ENCODE results near the gene SNAP29.

SNAP29 gene

DNA sequence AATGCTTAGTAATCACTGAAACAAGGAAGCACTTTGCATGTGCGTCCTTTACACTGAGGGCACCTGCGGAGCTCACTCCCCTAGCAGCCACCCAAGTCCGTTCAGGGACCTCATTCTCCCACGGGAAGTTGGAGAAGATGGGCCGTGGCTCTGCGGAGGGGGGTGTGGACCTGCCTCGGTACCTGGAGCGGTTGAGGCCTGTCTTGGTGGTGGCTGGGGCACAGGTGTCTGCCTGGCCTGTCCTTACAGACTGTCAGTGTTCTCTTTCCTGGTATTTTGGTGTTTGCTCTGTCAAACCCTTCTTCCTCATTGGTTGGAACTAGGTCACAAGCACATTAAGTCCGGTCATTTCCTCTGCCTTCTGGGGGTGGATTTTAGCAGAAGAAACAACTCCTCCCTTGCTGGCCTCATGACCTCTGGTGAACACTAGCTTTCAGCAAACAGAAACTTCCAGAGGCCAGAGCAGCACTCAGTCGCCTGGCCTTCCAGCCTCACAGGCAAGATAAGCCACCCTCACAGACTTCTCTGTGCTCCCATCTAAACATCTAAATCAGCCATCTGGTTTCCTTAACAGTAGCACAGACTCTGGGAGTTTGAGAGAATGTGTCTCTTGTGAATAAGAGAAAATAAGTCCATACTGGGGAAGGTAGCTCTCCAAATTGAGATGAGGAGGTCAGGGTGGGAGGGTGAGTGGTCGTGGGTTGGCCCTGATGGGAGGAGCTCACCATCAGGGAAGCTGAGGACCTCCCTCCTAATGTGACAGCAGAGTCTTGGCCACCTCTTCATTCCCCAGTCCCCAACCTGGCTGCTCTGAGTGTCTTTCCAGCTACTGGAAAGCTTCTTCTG is 8.6 kb downstream of the SNAP29 start:
- H4K8ac ChIP-seq (ENCODE audit: low read length) = peak overlapping the region; percentile 76

DNA sequence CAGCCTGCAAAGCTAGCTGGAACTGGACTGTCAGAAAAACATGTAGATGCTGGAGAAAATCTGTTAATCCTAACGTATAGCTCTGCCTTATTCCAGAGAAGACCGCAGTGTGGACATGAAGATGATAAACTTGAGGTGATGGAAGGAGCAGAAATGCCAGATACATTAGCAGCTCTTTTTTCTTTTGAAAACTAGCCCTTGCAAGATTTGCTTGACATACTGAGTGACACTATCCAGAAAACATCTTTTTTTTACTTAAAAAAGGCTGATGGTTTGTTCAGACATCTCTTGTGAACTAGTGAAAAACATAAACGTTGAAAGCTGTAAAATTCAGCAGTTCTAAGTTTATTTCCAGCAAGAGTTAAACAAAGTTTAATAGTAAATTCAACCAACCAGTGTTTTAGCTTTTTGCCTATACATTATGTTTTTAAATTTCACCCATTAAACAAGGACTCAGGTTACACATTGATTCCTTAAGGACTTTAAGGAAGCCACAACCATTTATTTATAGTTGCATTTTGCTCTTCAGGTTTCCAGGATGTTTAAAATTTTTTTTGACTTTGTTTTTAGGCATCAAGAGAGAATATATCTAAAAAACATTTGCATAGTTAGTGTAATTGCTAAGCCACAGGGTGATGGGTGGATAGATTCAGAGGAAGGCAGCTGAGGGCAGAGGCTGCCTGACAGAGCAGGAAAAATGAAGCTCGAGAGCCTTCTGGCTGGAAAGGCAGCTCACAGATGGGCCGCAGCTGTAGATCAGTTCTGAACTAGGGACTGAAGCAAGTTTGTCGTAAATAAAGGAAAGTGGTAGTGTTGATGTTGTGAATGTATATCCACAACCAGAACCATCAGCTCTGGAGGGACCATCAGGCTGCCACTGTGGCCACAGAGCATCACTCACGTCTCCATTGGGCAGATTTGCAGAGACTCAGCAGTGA is 9.5 kb downstream of the SNAP29 start:
- Histone ChIP-seq H3K9ac (ENCODE audit: low read length) (peak overlapping the region; percentile 28), H3K27me3 (ENCODE audit: control insufficient read depth in 1 of 2, insufficient read depth in 1 of 2, low read length in 2 of 2) (no peaks in the 10 kb centered on the region), H2BK120ac (ENCODE audit: low read depth, low read length) (no peak overlapping the region), H3K4me2 (ENCODE audit: low read length, poor library complexity, severe bottlenecking) (no peak overlapping the region), H3K36me3 (ENCODE audit: control insufficient read depth in 1 of 2, insufficient read depth in 2 of 2, low read depth in 1 of 2, low read length in 2 of 2) (peaks cover 38 to 43% of the 10 kb centered on the region in 2 experiments), H4K8ac (ENCODE audit: low read length) (no peak overlapping the region), H3K27ac (ENCODE audit: low read length, poor library complexity, severe bottlenecking) (no peak overlapping the region), H2BK15ac (ENCODE audit: low read depth, poor library complexity, severe bottlenecking) (no peak overlapping the region), H2AK5ac (ENCODE audit: low read length, severe bottlenecking) (no peak overlapping the region), H2BK12ac (ENCODE audit: low read length in 2 of 2) (peak overlapping the region in 1 of 2 experiments; percentile 74), H2AFZ (ENCODE audit: low read depth, low read length) (no peak overlapping the region), H3K4ac (ENCODE audit: low read depth in 1 of 2, low read length in 2 of 2) (peak overlapping the region in 1 of 2 experiments; percentile 54), H3K14ac (ENCODE audit: low read length in 2 of 2) (peak overlapping the region in 1 of 2 experiments; percentile 61), H3K18ac (ENCODE audit: low read depth in 1 of 2, low read length in 2 of 2) (peak overlapping the region; percentile 53 to 86), H3K9me3 (ENCODE audit: control insufficient read depth, low read length) (no peaks in the 10 kb centered on the region), H3K4me3 (ENCODE audit: insufficient read depth in 1 of 2, low read depth in 1 of 2, low read length in 2 of 2) (no peak overlapping the region), H3K4me1 (ENCODE audit: control insufficient read depth, insufficient read depth, low read depth, low read length) (peaks cover 7% of the 10 kb centered on the region), H3K23ac (ENCODE audit: low read length in 2 of 2) (no peak overlapping the region), H4K91ac (ENCODE audit: low read length) (no peak overlapping the region), H2BK5ac (ENCODE audit: low read depth, low read length, poor library complexity, severe bottlenecking) (no peak overlapping the region), H3K79me1 (replicated peaks; ENCODE audit: low read length, poor library complexity, severe bottlenecking) (peaks cover 38% of the 10 kb centered on the region)
- 61% methylated on average over 6 of the region's 7 CpGs for WGBS
- DNase-seq = peak; percentile 30

More for the DNA sequence above, 8.6 kb downstream of the SNAP29 start:
- H2BK12ac ChIP-seq (ENCODE audit: low read length in 2 of 2) = peak overlapping the region; percentile 23 to 74
- peaks cover 32 to 47% of the 10 kb centered on the region in 2 experiments for H3K36me3 ChIP-seq (ENCODE audit: control insufficient read depth in 1 of 2, insufficient read depth in 2 of 2, low read depth in 1 of 2, low read length in 2 of 2)
- H3K14ac ChIP-seq (ENCODE audit: low read length in 2 of 2) = peak overlapping the region in 1 of 2 experiments; percentile 56
- peak overlapping the region; percentile 29 for H2BK120ac ChIP-seq (ENCODE audit: low read depth, low read length)
- peak overlapping the region; percentile 20 for H2AFZ ChIP-seq (ENCODE audit: low read depth, low read length)
- no peak overlapping the region for H2AK5ac ChIP-seq (ENCODE audit: low read length, severe bottlenecking)
- H3K4ac ChIP-seq (ENCODE audit: low read depth in 1 of 2, low read length in 2 of 2) = peak overlapping the region; percentile 36 to 54
- H3K27ac ChIP-seq (ENCODE audit: low read length, poor library complexity, severe bottlenecking) = no peak overlapping the region
- peak overlapping the region; percentile 28 for H3K9ac ChIP-seq (ENCODE audit: low read length)
- H3K27me3 ChIP-seq (ENCODE audit: control insufficient read depth in 1 of 2, insufficient read depth in 1 of 2, low read length in 2 of 2) = no peaks in the 10 kb centered on the region
- DNase-seq = peak; percentile 82
- H2BK5ac ChIP-seq (ENCODE audit: low read depth, low read length, poor library complexity, severe bottlenecking) = no peak overlapping the region
- H3K18ac ChIP-seq (ENCODE audit: low read depth in 1 of 2, low read length in 2 of 2) = peak overlapping the region; percentile 53 to 86
- H3K4me1 ChIP-seq (ENCODE audit: control insufficient read depth, insufficient read depth, low read depth, low read length) = peaks cover 7% of the 10 kb centered on the region
- H3K79me1 ChIP-seq (replicated peaks; ENCODE audit: low read length, poor library complexity, severe bottlenecking) = peaks cover 42% of the 10 kb centered on the region
- no peak overlapping the region for H3K4me3 ChIP-seq (ENCODE audit: insufficient read depth in 1 of 2, low read depth in 1 of 2, low read length in 2 of 2)
- WGBS = 85% methylated on average over 7 of the region's 11 CpGs
- no peaks in the 10 kb centered on the region for H3K9me3 ChIP-seq (ENCODE audit: control insufficient read depth, low read length)
- H4K91ac ChIP-seq (ENCODE audit: low read length) = peak overlapping the region; percentile 54
- H2BK15ac ChIP-seq (ENCODE audit: low read depth, poor library complexity, severe bottlenecking) = no peak overlapping the region
- H3K23ac ChIP-seq (ENCODE audit: low read length in 2 of 2) = peak overlapping the region in 1 of 2 experiments; percentile 1
- no peak overlapping the region for H3K4me2 ChIP-seq (ENCODE audit: low read length, poor library complexity, severe bottlenecking)

DNA sequence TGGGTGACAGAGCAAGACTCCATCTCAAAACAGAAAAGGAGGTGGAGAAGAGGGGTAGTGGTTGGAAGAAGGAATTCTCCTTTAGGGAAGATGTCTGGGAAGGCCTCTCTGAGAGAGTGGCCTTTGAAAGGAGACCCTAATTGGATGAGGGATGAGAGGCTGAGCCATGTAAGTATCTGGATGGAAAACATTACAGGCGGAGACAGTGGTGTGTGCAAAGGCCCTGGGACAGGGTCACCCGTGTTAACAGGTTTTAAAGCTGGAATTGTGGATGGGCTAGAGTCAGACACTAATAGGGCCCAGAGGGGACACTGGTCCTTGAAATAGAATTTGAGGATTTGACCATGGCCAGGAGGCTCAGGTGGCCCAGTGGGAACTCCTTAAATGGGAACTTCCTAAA is 10.4 kb downstream of the SNAP29 start:
- H3K79me1 ChIP-seq (replicated peaks; ENCODE audit: low read length, poor library complexity, severe bottlenecking) = peaks cover 35% of the 10 kb centered on the region
- H3K4ac ChIP-seq (ENCODE audit: low read depth in 1 of 2, low read length in 2 of 2) = no peak overlapping the region
- H2AK5ac ChIP-seq (ENCODE audit: low read length, severe bottlenecking) = no peak overlapping the region
- no peak overlapping the region for H3K27ac ChIP-seq (ENCODE audit: low read length, poor library complexity, severe bottlenecking)
- H3K27me3 ChIP-seq (ENCODE audit: control insufficient read depth in 1 of 2, insufficient read depth in 1 of 2, low read length in 2 of 2) = no peaks in the 10 kb centered on the region
- H3K36me3 ChIP-seq (ENCODE audit: control insufficient read depth in 1 of 2, insufficient read depth in 2 of 2, low read depth in 1 of 2, low read length in 2 of 2) = peaks cover 42 to 43% of the 10 kb centered on the region in 2 experiments
- no peak overlapping the region for H2BK15ac ChIP-seq (ENCODE audit: low read depth, poor library complexity, severe bottlenecking)
- peaks cover 7% of the 10 kb centered on the region for H3K4me1 ChIP-seq (ENCODE audit: control insufficient read depth, insufficient read depth, low read depth, low read length)
- H3K4me3 ChIP-seq (ENCODE audit: insufficient read depth in 1 of 2, low read depth in 1 of 2, low read length in 2 of 2) = no peak overlapping the region
- H3K4me2 ChIP-seq (ENCODE audit: low read length, poor library complexity, severe bottlenecking) = no peak overlapping the region
- H2BK120ac ChIP-seq (ENCODE audit: low read depth, low read length) = no peak overlapping the region
- 98% methylated on average over 2 of the region's 2 CpGs for WGBS
- H3K9me3 ChIP-seq (ENCODE audit: control insufficient read depth, low read length) = no peaks in the 10 kb centered on the region
- H3K23ac ChIP-seq (ENCODE audit: low read length in 2 of 2) = no peak overlapping the region
- no peak overlapping the region for H2BK5ac ChIP-seq (ENCODE audit: low read depth, low read length, poor library complexity, severe bottlenecking)
- H2AFZ ChIP-seq (ENCODE audit: low read depth, low read length) = no peak overlapping the region
- no peak for DNase-seq
- no peak overlapping the region for H4K8ac ChIP-seq (ENCODE audit: low read length)
- no peak overlapping the region for H2BK12ac ChIP-seq (ENCODE audit: low read length in 2 of 2)
- H3K14ac ChIP-seq (ENCODE audit: low read length in 2 of 2) = no peak overlapping the region
- H4K91ac ChIP-seq (ENCODE audit: low read length) = no peak overlapping the region
- no peak overlapping the region for H3K9ac ChIP-seq (ENCODE audit: low read length)
- H3K18ac ChIP-seq (ENCODE audit: low read depth in 1 of 2, low read length in 2 of 2) = no peak overlapping the region

DNA sequence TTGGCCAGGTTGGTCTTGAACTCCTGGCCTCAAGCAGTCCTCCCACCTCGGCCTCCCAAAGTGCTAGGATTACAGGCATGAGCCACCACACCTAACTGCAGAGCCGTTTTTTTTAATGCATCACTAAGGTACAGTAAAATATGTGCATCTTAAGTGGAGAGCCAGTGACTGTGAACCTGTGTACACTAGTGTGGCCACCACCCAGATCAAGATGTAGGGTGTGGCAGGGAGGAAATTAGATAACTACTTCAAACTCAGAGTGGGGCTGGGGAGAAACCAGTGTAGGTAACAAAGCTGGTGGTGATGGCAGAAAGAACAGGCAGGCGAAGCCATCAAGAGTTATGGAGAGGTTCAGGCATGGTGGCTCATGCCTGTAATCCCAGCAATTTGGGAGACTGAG is 14.4 kb downstream of the SNAP29 start:
- no peak overlapping the region for H4K8ac ChIP-seq (ENCODE audit: low read length)
- no peak overlapping the region for H3K4ac ChIP-seq (ENCODE audit: low read depth in 1 of 2, low read length in 2 of 2)
- no peak overlapping the region for H3K18ac ChIP-seq (ENCODE audit: low read depth in 1 of 2, low read length in 2 of 2)
- no peaks in the 10 kb centered on the region for H3K4me1 ChIP-seq (ENCODE audit: control insufficient read depth, insufficient read depth, low read depth, low read length)
- no peak overlapping the region for H2BK5ac ChIP-seq (ENCODE audit: low read depth, low read length, poor library complexity, severe bottlenecking)
- H3K79me1 ChIP-seq (replicated peaks; ENCODE audit: low read length, poor library complexity, severe bottlenecking) = peaks cover 14% of the 10 kb centered on the region
- H2BK15ac ChIP-seq (ENCODE audit: low read depth, poor library complexity, severe bottlenecking) = no peak overlapping the region
- H3K27ac ChIP-seq (ENCODE audit: low read length, poor library complexity, severe bottlenecking) = no peak overlapping the region
- H2BK120ac ChIP-seq (ENCODE audit: low read depth, low read length) = no peak overlapping the region
- no peak overlapping the region for H4K91ac ChIP-seq (ENCODE audit: low read length)
- H3K9me3 ChIP-seq (ENCODE audit: control insufficient read depth, low read length) = no peaks in the 10 kb centered on the region
- H3K36me3 ChIP-seq (ENCODE audit: control insufficient read depth in 1 of 2, insufficient read depth in 2 of 2, low read depth in 1 of 2, low read length in 2 of 2) = peaks cover 41 to 52% of the 10 kb centered on the region in 2 experiments
- H3K4me3 ChIP-seq (ENCODE audit: insufficient read depth in 1 of 2, low read depth in 1 of 2, low read length in 2 of 2) = no peak overlapping the region
- H3K27me3 ChIP-seq (ENCODE audit: control insufficient read depth in 1 of 2, insufficient read depth in 1 of 2, low read length in 2 of 2) = no peaks in the 10 kb centered on the region
- no peak for DNase-seq
- 98% methylated on average over 3 of the region's 3 CpGs for WGBS
- H2BK12ac ChIP-seq (ENCODE audit: low read length in 2 of 2) = no peak overlapping the region
- no peak overlapping the region for H3K9ac ChIP-seq (ENCODE audit: low read length)
- H2AFZ ChIP-seq (ENCODE audit: low read depth, low read length) = no peak overlapping the region
- H2AK5ac ChIP-seq (ENCODE audit: low read length, severe bottlenecking) = no peak overlapping the region
- H3K14ac ChIP-seq (ENCODE audit: low read length in 2 of 2) = no peak overlapping the region
- no peak overlapping the region for H3K23ac ChIP-seq (ENCODE audit: low read length in 2 of 2)
- no peak overlapping the region for H3K4me2 ChIP-seq (ENCODE audit: low read length, poor library complexity, severe bottlenecking)
